ENCODE data around the gene PDCD1. TPM values are rescaled to one million over a fixed set of nuclear protein-coding genes. Genes with fewer than 3 reads are reported as not detected.

PDCD1 gene
- total RNA-seq, 1 experiment from 2014 or later = 0.22 TPM

DNA sequence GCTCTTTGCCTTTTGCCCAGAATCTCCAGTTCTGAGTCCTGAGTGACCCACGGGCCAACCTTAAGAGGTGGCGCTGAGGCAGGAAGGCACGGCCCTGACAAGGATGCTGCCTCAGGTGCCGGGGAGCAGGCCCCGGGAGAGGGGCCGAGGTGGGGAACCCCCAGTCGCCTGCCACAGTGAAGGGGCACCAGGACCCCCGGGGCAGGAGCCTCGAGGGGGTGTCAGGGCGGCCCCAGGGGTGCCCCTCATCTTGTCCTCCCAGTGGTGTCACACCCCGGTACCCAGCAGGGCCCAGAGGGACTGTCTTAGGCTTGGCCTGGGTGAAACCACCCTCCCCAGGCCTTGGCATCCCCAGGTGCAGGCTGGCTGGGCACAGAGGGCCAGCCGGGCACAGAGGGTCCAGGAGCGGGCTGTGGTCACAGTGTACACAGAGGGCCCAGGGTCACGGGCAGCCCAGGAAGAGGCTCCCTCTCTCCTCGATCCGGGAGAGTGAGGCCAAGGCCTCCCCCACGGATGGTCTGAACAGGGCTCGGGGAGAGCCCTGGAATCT lies 1.0 kb downstream of the PDCD1 start:
- Histone ChIP-seq H4K20me1 (ENCODE audit: insufficient read depth) (no peaks in the 10 kb centered on the region), H3K9me2 (ENCODE audit: insufficient read depth) (no peaks in the 10 kb centered on the region), H3K27me3 (ENCODE audit: insufficient read depth, low read length) (no peaks in the 10 kb centered on the region), H3K4me1 (ENCODE audit: control insufficient read depth in 1 of 2, insufficient read depth in 2 of 2, low read length in 2 of 2) (no peaks in the 10 kb centered on the region; a peak in 1 of 4 replicates), H3K4me2 (ENCODE audit: low read length) (no peak overlapping the region), H3K9me3 (ENCODE audit: control insufficient read depth in 1 of 2, insufficient read depth in 1 of 2, low read depth in 1 of 2, low read length in 2 of 2) (no peaks in the 10 kb centered on the region), H3K9ac (ENCODE audit: low read length) (no peak overlapping the region), H3K27ac (ENCODE audit: low read depth, low read length) (no peak overlapping the region), H3K4me3 (replicated peaks in 1 of 2; ENCODE audit: low read depth in 1 of 2, low read length in 2 of 2) (no peak overlapping the region), H3K36me3 (ENCODE audit: control insufficient read depth in 1 of 2, insufficient read depth in 2 of 2, low read length in 2 of 2) (no peaks in the 10 kb centered on the region), H3K79me2 (ENCODE audit: insufficient read depth, low read length) (no peaks in the 10 kb centered on the region), H2AFZ (ENCODE audit: low read depth, low read length, poor library complexity, severe bottlenecking) (no peak overlapping the region)
- TF ChIP-seq JUND (IDR thresholded peaks at IDR 0.05) = no peak
- no peak for TF ChIP-seq ZNF274 (IDR thresholded peaks at IDR 0.05; ENCODE audit: low read depth, low read length)
- no peak for TF ChIP-seq TCF7L2 (IDR thresholded peaks at IDR 0.05; ENCODE audit: borderline replicate concordance, extremely low read depth, insufficient read depth, insufficient read length)
- no peak for TF ChIP-seq EGR1 (IDR thresholded peaks at IDR 0.05; ENCODE audit: low read depth)
- TF ChIP-seq, protein P1, sequence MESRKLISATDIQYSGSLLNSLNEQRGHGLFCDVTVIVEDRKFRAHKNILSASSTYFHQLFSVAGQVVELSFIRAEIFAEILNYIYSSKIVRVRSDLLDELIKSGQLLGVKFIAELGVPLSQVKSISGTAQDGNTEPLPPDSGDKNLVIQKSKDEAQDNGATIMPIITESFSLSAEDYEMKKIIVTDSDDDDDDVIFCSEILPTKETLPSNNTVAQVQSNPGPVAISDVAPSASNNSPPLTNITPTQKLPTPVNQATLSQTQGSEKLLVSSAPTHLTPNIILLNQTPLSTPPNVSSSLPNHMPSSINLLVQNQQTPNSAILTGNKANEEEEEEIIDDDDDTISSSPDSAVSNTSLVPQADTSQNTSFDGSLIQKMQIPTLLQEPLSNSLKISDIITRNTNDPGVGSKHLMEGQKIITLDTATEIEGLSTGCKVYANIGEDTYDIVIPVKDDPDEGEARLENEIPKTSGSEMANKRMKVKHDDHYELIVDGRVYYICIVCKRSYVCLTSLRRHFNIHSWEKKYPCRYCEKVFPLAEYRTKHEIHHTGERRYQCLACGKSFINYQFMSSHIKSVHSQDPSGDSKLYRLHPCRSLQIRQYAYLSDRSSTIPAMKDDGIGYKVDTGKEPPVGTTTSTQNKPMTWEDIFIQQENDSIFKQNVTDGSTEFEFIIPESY (IDR thresholded peaks at IDR 0.05; ENCODE audit: extremely low read depth, insufficient replicate concordance, low read length) = no peak
- no peak for TF ChIP-seq FOSL1 (IDR thresholded peaks at IDR 0.05; ENCODE audit: low read depth)
- TF ChIP-seq SRF (IDR thresholded peaks at IDR 0.05; ENCODE audit: low read depth) = no peak
- TF ChIP-seq ELF1 (IDR thresholded peaks at IDR 0.05; ENCODE audit: borderline replicate concordance, low read depth) = no peak
- TF ChIP-seq, protein P2, sequence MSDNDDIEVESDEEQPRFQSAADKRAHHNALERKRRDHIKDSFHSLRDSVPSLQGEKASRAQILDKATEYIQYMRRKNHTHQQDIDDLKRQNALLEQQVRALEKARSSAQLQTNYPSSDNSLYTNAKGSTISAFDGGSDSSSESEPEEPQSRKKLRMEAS (IDR thresholded peaks at IDR 0.05) = no peak
- TF ChIP-seq, protein P3, sequence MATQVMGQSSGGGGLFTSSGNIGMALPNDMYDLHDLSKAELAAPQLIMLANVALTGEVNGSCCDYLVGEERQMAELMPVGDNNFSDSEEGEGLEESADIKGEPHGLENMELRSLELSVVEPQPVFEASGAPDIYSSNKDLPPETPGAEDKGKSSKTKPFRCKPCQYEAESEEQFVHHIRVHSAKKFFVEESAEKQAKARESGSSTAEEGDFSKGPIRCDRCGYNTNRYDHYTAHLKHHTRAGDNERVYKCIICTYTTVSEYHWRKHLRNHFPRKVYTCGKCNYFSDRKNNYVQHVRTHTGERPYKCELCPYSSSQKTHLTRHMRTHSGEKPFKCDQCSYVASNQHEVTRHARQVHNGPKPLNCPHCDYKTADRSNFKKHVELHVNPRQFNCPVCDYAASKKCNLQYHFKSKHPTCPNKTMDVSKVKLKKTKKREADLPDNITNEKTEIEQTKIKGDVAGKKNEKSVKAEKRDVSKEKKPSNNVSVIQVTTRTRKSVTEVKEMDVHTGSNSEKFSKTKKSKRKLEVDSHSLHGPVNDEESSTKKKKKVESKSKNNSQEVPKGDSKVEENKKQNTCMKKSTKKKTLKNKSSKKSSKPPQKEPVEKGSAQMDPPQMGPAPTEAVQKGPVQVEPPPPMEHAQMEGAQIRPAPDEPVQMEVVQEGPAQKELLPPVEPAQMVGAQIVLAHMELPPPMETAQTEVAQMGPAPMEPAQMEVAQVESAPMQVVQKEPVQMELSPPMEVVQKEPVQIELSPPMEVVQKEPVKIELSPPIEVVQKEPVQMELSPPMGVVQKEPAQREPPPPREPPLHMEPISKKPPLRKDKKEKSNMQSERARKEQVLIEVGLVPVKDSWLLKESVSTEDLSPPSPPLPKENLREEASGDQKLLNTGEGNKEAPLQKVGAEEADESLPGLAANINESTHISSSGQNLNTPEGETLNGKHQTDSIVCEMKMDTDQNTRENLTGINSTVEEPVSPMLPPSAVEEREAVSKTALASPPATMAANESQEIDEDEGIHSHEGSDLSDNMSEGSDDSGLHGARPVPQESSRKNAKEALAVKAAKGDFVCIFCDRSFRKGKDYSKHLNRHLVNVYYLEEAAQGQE (IDR thresholded peaks at IDR 0.05; ENCODE audit: low read depth) = no peak
- TF ChIP-seq SP1 (IDR thresholded peaks at IDR 0.05; ENCODE audit: low read depth) = no peak
- no peak for TF ChIP-seq EZH2 (IDR thresholded peaks at IDR 0.05)
- TF ChIP-seq, protein P4, sequence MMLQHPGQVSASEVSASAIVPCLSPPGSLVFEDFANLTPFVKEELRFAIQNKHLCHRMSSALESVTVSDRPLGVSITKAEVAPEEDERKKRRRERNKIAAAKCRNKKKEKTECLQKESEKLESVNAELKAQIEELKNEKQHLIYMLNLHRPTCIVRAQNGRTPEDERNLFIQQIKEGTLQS (IDR thresholded peaks at IDR 0.05) = no peak
- TF ChIP-seq YY1 (IDR thresholded peaks at IDR 0.05; ENCODE audit: extremely low read depth, insufficient replicate concordance, low read depth, low read length) = no peak
- TF ChIP-seq POLR2AphosphoS5 (IDR thresholded peaks at IDR 0.05; ENCODE audit: low read depth, low read length) = no peak
- ChIA-PET POLR2A (no interaction called here), RAD21 (ENCODE audit: low non-redundant PET in 1 of 2, low total read pairs in 2 of 2, uncharacterized antibody in 2 of 2, unreplicated experiment in 2 of 2) (no interaction called here), CTCF (no interaction called here)
- BruUV-seq (replicated peaks) = no TSS peak
- no peak for DNase-seq (ENCODE audit: low read depth, low spot score)
- intact Hi-C loops (cut with micrococcal nuclease) = no loop called here
- ATAC-seq = no peak

Data from HCT116 (cell line).